NOMO-1 treated with dmso at 0.1 percent for 144 hours (cell line): ENCODE results near the gene MINAR2.
A peak's percentile ranks its signal among the peaks of the same experiment; 100 is the strongest.

Experiments
- DNase-seq: peaks from one replicate; lab custom pipeline; 2025; ENCODE audit not compliant: unreplicated experiment; lab: John Stamatoyannopoulos, UW

Gene MINAR2

GRCh38 chr5:129747572-129748407 lies at the start of gene MINAR2:
Gene MINAR2, plus strand, starts transcription at chr5:129748094. Its CDS starts 97 bp downstream, at chr5:129748191.
- no peak for DNase-seq

GRCh38 chr5:129698661-129699060 lies 49.2 kb upstream of the MINAR2 start:
- no peak for DNase-seq

- DNase-seq: no peak
Observed at GRCh38 chr5:129716235-129716634, 31.7 kb upstream of the MINAR2 start.

- DNase-seq: no peak
Observed at GRCh38 chr5:129716651-129717050, 31.2 kb upstream of the MINAR2 start.

- no peak for DNase-seq
Observed at GRCh38 chr5:129717751-129718310, 30.1 kb upstream of the MINAR2 start.

GRCh38 chr5:129718471-129719090 lies 29.3 kb upstream of the MINAR2 start:
- no peak for DNase-seq

GRCh38 chr5:129724222-129724621 lies 23.7 kb upstream of the MINAR2 start:
- DNase-seq: no peak

- no peak for DNase-seq
Observed at GRCh38 chr5:129724647-129725046, 23.2 kb upstream of the MINAR2 start.

GRCh38 chr5:129739773-129740172 lies 8.1 kb upstream of the MINAR2 start:
- DNase-seq: no peak

GRCh38 chr5:129743541-129744187 lies 4.2 kb upstream of the MINAR2 start:
- DNase-seq: no peak

GRCh38 chr5:129745997-129746396 lies 1.9 kb upstream of the MINAR2 start:
- DNase-seq: no peak

GRCh38 chr5:129746876-129747275 lies 1.0 kb upstream of the MINAR2 start:
- DNase-seq: no peak

GRCh38 chr5:129748913-129749880 lies 1.3 kb downstream of the MINAR2 start:
- no peak for DNase-seq

GRCh38 chr5:129760636-129761325 lies 12.9 kb downstream of the MINAR2 start:
- no peak for DNase-seq

- no peak for DNase-seq
Observed at GRCh38 chr5:129763651-129764050, 15.8 kb downstream of the MINAR2 start.

- DNase-seq: no peak
Observed at GRCh38 chr5:129766798-129767197, 18.9 kb downstream of the MINAR2 start.

GRCh38 chr5:129767927-129768380 lies 20.1 kb downstream of the MINAR2 start:
- peak; percentile 72 for DNase-seq

GRCh38 chr5:129768735-129769134 lies 20.8 kb downstream of the MINAR2 start:
- no peak for DNase-seq

- no peak for DNase-seq
Observed at GRCh38 chr5:129770024-129770820, 22.3 kb downstream of the MINAR2 start.
